ENCODE measurements around the gene PSIP1.
"Not testable (repeated sequence)": the region's sequence is repeated elsewhere in the genome, so short reads cannot be mapped to it uniquely, and the experiment has no call there.

The PSIP1 gene

DNA sequence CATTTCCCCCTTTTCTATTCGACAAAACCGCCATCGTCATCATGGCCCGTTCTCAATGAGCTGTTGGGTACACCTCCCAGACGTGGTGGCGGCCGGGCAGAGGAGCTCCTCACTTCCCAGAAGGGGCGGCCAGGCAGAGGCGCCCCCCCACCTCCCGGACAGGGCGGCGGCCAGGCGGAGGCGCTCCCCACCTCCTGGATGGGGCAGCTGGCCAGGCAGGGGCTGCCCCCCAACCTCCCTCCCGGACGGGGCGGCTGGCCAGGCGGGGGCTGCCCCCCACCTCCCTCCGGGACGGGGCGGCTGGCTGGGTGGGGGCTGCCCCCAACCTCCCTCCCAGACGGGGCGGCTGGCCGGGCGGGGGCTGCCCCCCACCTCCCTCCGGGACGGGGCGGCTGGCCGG is 68.9 kb downstream of the PSIP1 start:
- not testable (repeated sequence) for H2AFZ ChIP-seq (ENCODE audit: low read length); H2BK5ac ChIP-seq (ENCODE audit: low read length); H2BK15ac ChIP-seq (ENCODE audit: low read length); H2BK120ac ChIP-seq (ENCODE audit: low read depth, low read length); H2BK12ac ChIP-seq (ENCODE audit: low read length); H3K79me1 ChIP-seq (ENCODE audit: low read depth, low read length); H3K4ac ChIP-seq (ENCODE audit: low read length); H3K27me3 ChIP-seq (ENCODE audit: control insufficient read depth in 3 of 3, insufficient read depth in 3 of 3, low read depth in 1 of 3, low read length in 3 of 3); H3K4me2 ChIP-seq (ENCODE audit: insufficient read depth, low read length, poor library complexity, severe bottlenecking); H3K4me1 ChIP-seq (ENCODE audit: control insufficient read depth in 2 of 2, insufficient read depth in 1 of 2, low read depth in 1 of 2, low read length in 2 of 2); H2AK5ac ChIP-seq (ENCODE audit: low read depth, low read length); H3K23ac ChIP-seq (ENCODE audit: low read depth, low read length, poor library complexity); DNase-seq (ENCODE audit: low spot score); H4K8ac ChIP-seq (ENCODE audit: low read depth, low read length); H3K4me3 ChIP-seq (ENCODE audit: low read length in 2 of 2); H3K14ac ChIP-seq (ENCODE audit: low read length); H3K18ac ChIP-seq (ENCODE audit: low read length); H4K91ac ChIP-seq (ENCODE audit: low read depth, low read length, poor library complexity); H3K27ac ChIP-seq (replicated peaks; ENCODE audit: low read length); H3K9ac ChIP-seq (ENCODE audit: low read depth, low read length, poor library complexity)
- peaks cover 22 to 75% of the 10 kb centered on the region in 2 donors for H3K36me3 ChIP-seq (replicated peaks in 1 of 2; ENCODE audit: control insufficient read depth in 2 of 2, insufficient read depth in 2 of 2, low read length in 2 of 2)
- WGBS, 2 donors (ENCODE audit: extremely low coverage in 2 of 2, insufficient read length in 2 of 2, insufficient replicate concordance in 1 of 2), result no CpG with 5 or more reads among the region's 29 CpGs
- H3K9me3 ChIP-seq (replicated peaks in 1 of 2; ENCODE audit: control insufficient read depth in 2 of 2, insufficient read depth in 1 of 2, low read depth in 1 of 2, low read length in 2 of 2), result peaks cover 2 to 37% of the 10 kb centered on the region in 2 donors

DNA sequence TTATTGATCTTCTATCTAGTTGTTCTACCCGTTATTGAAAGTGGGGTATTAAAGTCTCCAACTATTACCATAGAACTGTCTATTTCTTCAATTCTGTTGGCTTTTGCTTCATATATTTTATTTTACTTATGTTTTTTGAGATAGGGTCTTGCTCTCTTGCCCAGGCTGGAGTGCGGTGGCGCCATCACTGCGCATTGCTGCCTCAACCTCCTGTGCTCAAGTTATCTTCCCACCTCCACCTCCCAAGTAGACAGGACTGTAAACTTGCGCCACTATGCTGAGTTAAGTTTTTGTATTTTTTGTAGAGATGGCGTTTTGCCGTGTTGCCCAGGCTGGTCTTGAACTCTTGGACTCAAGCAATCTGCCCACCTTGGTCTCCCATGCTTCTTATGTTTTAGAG is 71.9 kb downstream of the PSIP1 start:
- Histone ChIP-seq H2BK12ac (ENCODE audit: low read length) (no peak overlapping the region), H3K36me3 (replicated peaks in 1 of 2; ENCODE audit: control insufficient read depth in 2 of 2, insufficient read depth in 2 of 2, low read length in 2 of 2) (peaks cover 14 to 73% of the 10 kb centered on the region in 2 donors), H2AFZ (ENCODE audit: low read length) (no peak overlapping the region), H2BK120ac (ENCODE audit: low read depth, low read length) (no peak overlapping the region), H3K9me3 (replicated peaks in 1 of 2; ENCODE audit: control insufficient read depth in 2 of 2, insufficient read depth in 1 of 2, low read depth in 1 of 2, low read length in 2 of 2) (peaks cover 2 to 40% of the 10 kb centered on the region in 2 donors), H4K91ac (ENCODE audit: low read depth, low read length, poor library complexity) (no peak overlapping the region), H3K9ac (ENCODE audit: low read depth, low read length, poor library complexity) (no peak overlapping the region), H3K27me3 (ENCODE audit: control insufficient read depth in 3 of 3, insufficient read depth in 3 of 3, low read depth in 1 of 3, low read length in 3 of 3) (no peaks in the 10 kb centered on the region), H3K79me1 (ENCODE audit: low read depth, low read length) (peaks cover 1% of the 10 kb centered on the region), H3K4me3 (ENCODE audit: low read length in 2 of 2) (no peak overlapping the region), H2BK15ac (ENCODE audit: low read length) (no peak overlapping the region), H2AK5ac (ENCODE audit: low read depth, low read length) (no peak overlapping the region), H3K4me2 (ENCODE audit: insufficient read depth, low read length, poor library complexity, severe bottlenecking) (no peak overlapping the region), H3K18ac (ENCODE audit: low read length) (no peak overlapping the region), H3K4ac (ENCODE audit: low read length) (no peak overlapping the region), H3K14ac (ENCODE audit: low read length) (no peak overlapping the region), H2BK5ac (ENCODE audit: low read length) (no peak overlapping the region), H4K8ac (ENCODE audit: low read depth, low read length) (no peak overlapping the region), H3K4me1 (ENCODE audit: control insufficient read depth in 2 of 2, insufficient read depth in 1 of 2, low read depth in 1 of 2, low read length in 2 of 2) (no peaks in the 10 kb centered on the region), H3K23ac (ENCODE audit: low read depth, low read length, poor library complexity) (no peak overlapping the region), H3K27ac (replicated peaks; ENCODE audit: low read length) (no peak overlapping the region)
- no CpG with 5 or more reads among the region's 7 CpGs for WGBS, 2 donors (ENCODE audit: extremely low coverage in 2 of 2, insufficient read length in 2 of 2, insufficient replicate concordance in 1 of 2)
- no peak for DNase-seq (ENCODE audit: low spot score)

DNA sequence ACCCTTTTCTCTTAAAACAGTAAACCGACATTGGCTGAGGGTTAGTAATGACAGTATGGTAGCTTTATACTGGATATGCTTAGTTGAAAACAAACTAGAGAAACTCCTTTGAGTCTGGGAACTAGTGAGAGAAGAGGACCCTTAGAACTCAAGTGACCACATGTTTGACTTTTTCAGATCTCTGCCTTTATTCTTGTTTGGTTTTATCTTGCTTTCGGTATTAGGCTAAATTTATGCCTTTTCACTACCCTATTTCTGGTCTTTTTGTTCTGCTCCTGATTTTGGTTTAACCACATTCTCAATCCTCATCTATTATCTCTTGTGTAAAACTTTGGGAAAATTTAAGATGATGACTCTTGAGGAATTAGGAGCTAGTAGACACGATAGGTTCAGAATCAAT is 77.1 kb downstream of the PSIP1 start:
- H2BK5ac ChIP-seq (ENCODE audit: low read length), result no peak overlapping the region
- no peak overlapping the region for H2AFZ ChIP-seq (ENCODE audit: low read length)
- no peak overlapping the region for H2BK12ac ChIP-seq (ENCODE audit: low read length)
- no peak overlapping the region for H3K23ac ChIP-seq (ENCODE audit: low read depth, low read length, poor library complexity)
- no peaks in the 10 kb centered on the region for H3K4me1 ChIP-seq (ENCODE audit: control insufficient read depth in 2 of 2, insufficient read depth in 1 of 2, low read depth in 1 of 2, low read length in 2 of 2)
- H3K9ac ChIP-seq (ENCODE audit: low read depth, low read length, poor library complexity), result no peak overlapping the region
- H3K4me3 ChIP-seq (ENCODE audit: low read length in 2 of 2), result no peak overlapping the region
- no peak overlapping the region for H2BK120ac ChIP-seq (ENCODE audit: low read depth, low read length)
- no peak overlapping the region for H2BK15ac ChIP-seq (ENCODE audit: low read length)
- H3K14ac ChIP-seq (ENCODE audit: low read length), result no peak overlapping the region
- no peak overlapping the region for H3K18ac ChIP-seq (ENCODE audit: low read length)
- no peak for DNase-seq (ENCODE audit: low spot score)
- WGBS, 2 donors (ENCODE audit: extremely low coverage in 2 of 2, insufficient read length in 2 of 2, insufficient replicate concordance in 1 of 2), result no CpG with 5 or more reads among the region's 3 CpGs
- no peaks in the 10 kb centered on the region for H3K79me1 ChIP-seq (ENCODE audit: low read depth, low read length)
- H3K4me2 ChIP-seq (ENCODE audit: insufficient read depth, low read length, poor library complexity, severe bottlenecking), result no peak overlapping the region
- no peak overlapping the region for H4K91ac ChIP-seq (ENCODE audit: low read depth, low read length, poor library complexity)
- H3K36me3 ChIP-seq (replicated peaks in 1 of 2; ENCODE audit: control insufficient read depth in 2 of 2, insufficient read depth in 2 of 2, low read length in 2 of 2), result peaks cover 10 to 97% of the 10 kb centered on the region in 2 donors
- no peak overlapping the region for H2AK5ac ChIP-seq (ENCODE audit: low read depth, low read length)
- H3K4ac ChIP-seq (ENCODE audit: low read length), result no peak overlapping the region
- no peaks in the 10 kb centered on the region for H3K27me3 ChIP-seq (ENCODE audit: control insufficient read depth in 3 of 3, insufficient read depth in 3 of 3, low read depth in 1 of 3, low read length in 3 of 3)
- H3K9me3 ChIP-seq (replicated peaks in 1 of 2; ENCODE audit: control insufficient read depth in 2 of 2, insufficient read depth in 1 of 2, low read depth in 1 of 2, low read length in 2 of 2), result peaks cover 0 to 16% of the 10 kb centered on the region in 2 donors
- no peak overlapping the region for H4K8ac ChIP-seq (ENCODE audit: low read depth, low read length)
- no peak overlapping the region for H3K27ac ChIP-seq (replicated peaks; ENCODE audit: low read length)

DNA sequence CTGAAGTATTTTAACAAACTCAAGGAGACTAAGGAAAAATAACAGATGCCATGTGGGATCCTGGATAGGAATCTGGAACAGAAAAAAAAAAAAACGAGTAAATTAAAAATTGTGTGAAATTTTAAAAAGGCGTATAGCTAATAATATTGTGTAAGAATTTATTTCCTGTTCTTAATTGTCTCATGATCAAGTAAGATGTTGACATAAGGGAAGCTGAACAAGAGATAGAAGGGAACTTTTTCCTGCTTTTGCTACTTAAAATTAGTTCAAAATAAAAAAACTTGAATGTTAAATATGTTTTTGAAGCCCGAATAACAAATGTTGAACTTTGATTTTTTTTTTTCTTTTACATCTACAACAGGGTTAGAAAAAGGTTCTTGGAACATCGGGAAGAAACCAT is 77.6 kb downstream of the PSIP1 start:
- no peak overlapping the region for H2BK15ac ChIP-seq (ENCODE audit: low read length)
- no peak overlapping the region for H4K8ac ChIP-seq (ENCODE audit: low read depth, low read length)
- H2AFZ ChIP-seq (ENCODE audit: low read length), result no peak overlapping the region
- H4K91ac ChIP-seq (ENCODE audit: low read depth, low read length, poor library complexity), result no peak overlapping the region
- no peak overlapping the region for H3K4ac ChIP-seq (ENCODE audit: low read length)
- no peak overlapping the region for H3K9ac ChIP-seq (ENCODE audit: low read depth, low read length, poor library complexity)
- no peak overlapping the region for H2BK5ac ChIP-seq (ENCODE audit: low read length)
- H3K27me3 ChIP-seq (ENCODE audit: control insufficient read depth in 3 of 3, insufficient read depth in 3 of 3, low read depth in 1 of 3, low read length in 3 of 3), result no peaks in the 10 kb centered on the region
- peaks cover 0 to 11% of the 10 kb centered on the region in 2 donors for H3K9me3 ChIP-seq (replicated peaks in 1 of 2; ENCODE audit: control insufficient read depth in 2 of 2, insufficient read depth in 1 of 2, low read depth in 1 of 2, low read length in 2 of 2)
- no peak overlapping the region for H3K27ac ChIP-seq (replicated peaks; ENCODE audit: low read length)
- H2BK12ac ChIP-seq (ENCODE audit: low read length), result no peak overlapping the region
- H3K4me3 ChIP-seq (ENCODE audit: low read length in 2 of 2), result no peak overlapping the region
- DNase-seq (ENCODE audit: low spot score), result no peak
- H3K79me1 ChIP-seq (ENCODE audit: low read depth, low read length), result no peaks in the 10 kb centered on the region
- H3K23ac ChIP-seq (ENCODE audit: low read depth, low read length, poor library complexity), result no peak overlapping the region
- H3K36me3 ChIP-seq (replicated peaks in 1 of 2; ENCODE audit: control insufficient read depth in 2 of 2, insufficient read depth in 2 of 2, low read length in 2 of 2), result peaks cover 10 to 95% of the 10 kb centered on the region in 2 donors
- H3K18ac ChIP-seq (ENCODE audit: low read length), result no peak overlapping the region
- no peak overlapping the region for H2BK120ac ChIP-seq (ENCODE audit: low read depth, low read length)
- H2AK5ac ChIP-seq (ENCODE audit: low read depth, low read length), result no peak overlapping the region
- 100% methylated on average over 2 of the region's 4 CpGs for WGBS, 2 donors (ENCODE audit: extremely low coverage in 2 of 2, insufficient read length in 2 of 2, insufficient replicate concordance in 1 of 2)
- no peaks in the 10 kb centered on the region for H3K4me1 ChIP-seq (ENCODE audit: control insufficient read depth in 2 of 2, insufficient read depth in 1 of 2, low read depth in 1 of 2, low read length in 2 of 2)
- no peak overlapping the region for H3K4me2 ChIP-seq (ENCODE audit: insufficient read depth, low read length, poor library complexity, severe bottlenecking)
- H3K14ac ChIP-seq (ENCODE audit: low read length), result no peak overlapping the region
